HepG2 (cell line): ENCODE data around the gene KBTBD13. TPM values are rescaled to one million over a fixed set of nuclear protein-coding genes. Genes with fewer than 3 reads are reported as not detected.
A peak's percentile ranks its signal among the peaks of the same experiment; 100 is the strongest.

Source experiments
- GABPB1 ChIP-seq: IDR thresholded peaks from 2 replicates; pipeline ENCODE4 v1.6.1; 2016; ENCODE audit warnings: mild to moderate bottlenecking, missing genetic modification reagents, moderate library complexity, missing compliant biosample characterization
- HCFC1 ChIP-seq: fragments of 150-350 bp; IDR thresholded peaks from 2 replicates; pipeline ENCODE4 v1.6.1; 2014; ENCODE audit warnings: low read depth, low read length
- HIVEP1 ChIP-seq: sonication (generic); formaldehyde crosslinking; IDR thresholded peaks from 2 replicates; pipeline ENCODE4 v1.4.0; 2020; ENCODE audit warnings: mild to moderate bottlenecking, missing genetic modification reagents
- HMG20A ChIP-seq: IDR thresholded peaks from 2 replicates; pipeline ENCODE4 v1.6.1; 2016; ENCODE audit warnings: borderline replicate concordance
- HNRNPK ChIP-seq: fragments of 200-400 bp; formaldehyde crosslinking; IDR thresholded peaks from 2 replicates; pipeline ENCODE4 v1.6.1; 2018; ENCODE audit warnings: low read length, low read depth, moderate library complexity, mild to moderate bottlenecking; ENCODE audit not compliant: poor library complexity, severe bottlenecking
- ISL2 ChIP-seq: sonication (generic); formaldehyde crosslinking; IDR thresholded peaks from 2 replicates; pipeline ENCODE4 v1.5.0; 2020; ENCODE audit warnings: missing genetic modification reagents
- KLF9 ChIP-seq: IDR thresholded peaks from 2 replicates; pipeline ENCODE4 v1.6.1; 2016; ENCODE audit warnings: low read depth
- NFKBIZ ChIP-seq: IDR thresholded peaks from 2 replicates; pipeline ENCODE4 v1.6.1; 2018; ENCODE audit warnings: missing genetic modification reagents, missing compliant biosample characterization
- PITX1 ChIP-seq: sonication (generic); formaldehyde crosslinking; IDR thresholded peaks from 2 replicates; pipeline ENCODE4 v1.5.1; 2020; ENCODE audit warnings: mild to moderate bottlenecking, missing genetic modification reagents
- SIN3B ChIP-seq: fragments of 150-350 bp; IDR thresholded peaks from 2 replicates; pipeline ENCODE4 v1.6.1; 2014; ENCODE audit warnings: low read length
- ZFAT ChIP-seq: sonication (generic); formaldehyde crosslinking; conservative IDR thresholded peaks from 2 replicates; pipeline ENCODE4 v1.8.1; 2023; ENCODE audit warnings: missing genetic modification reagents, inconsistent platforms
- ZFP36L1 ChIP-seq: sonication (generic); formaldehyde crosslinking; IDR thresholded peaks from 2 replicates; pipeline ENCODE4 v1.8.0; 2022; ENCODE audit warnings: mild to moderate bottlenecking, missing genetic modification reagents, moderate library complexity
- ZNF382 ChIP-seq: sonication (generic); formaldehyde crosslinking; IDR thresholded peaks from 2 replicates; pipeline ENCODE4 v1.5.0; 2020; ENCODE audit warnings: missing genetic modification reagents, mild to moderate bottlenecking, borderline replicate concordance
- ZNF484 ChIP-seq: sonication (generic); formaldehyde crosslinking; IDR thresholded peaks from 2 replicates; pipeline ENCODE4 v1.5.1; 2020; ENCODE audit warnings: mild to moderate bottlenecking, low read depth, missing genetic modification reagents, borderline replicate concordance
- ZNF563 ChIP-seq: sonication (generic); formaldehyde crosslinking; IDR thresholded peaks from 2 replicates; pipeline ENCODE4 v1.8.0; 2022; ENCODE audit warnings: mild to moderate bottlenecking, moderate library complexity, missing genetic modification reagents
- ZNF776 ChIP-seq: sonication (generic); formaldehyde crosslinking; IDR thresholded peaks from 2 replicates; pipeline ENCODE4 v1.4.0; 2020; ENCODE audit warnings: mild to moderate bottlenecking, missing genetic modification reagents
- ZSCAN25 ChIP-seq: sonication (generic); formaldehyde crosslinking; IDR thresholded peaks from 2 replicates; pipeline ENCODE4 v1.8.0; 2022; ENCODE audit warnings: mild to moderate bottlenecking, missing genetic modification reagents
- polyA plus RNA-seq, 8 experiments: library from polyadenylated mRNA; depleted of rRNA in 3 of 8; stranded (reverse) in 7 of 8; unstranded in 1 of 8; fragments of >200 nt; fragmentation: Illumina TruSeq in 4 of 8; extraction: Trizol in 4 of 8; gene quantifications; 2 replicates each; pipeline versions ENCODE4 v1.2.1 to v1.2.3, GENCODE V29; 2011 to 2016; ENCODE audit warnings: low read depth in 4 of 8, missing spikeins in 1 of 8, mixed read lengths in 1 of 8; ENCODE audit not compliant: insufficient read depth in 1 of 8
- total RNA-seq, 5 experiments: library from RNA; depleted of rRNA; stranded (reverse); fragments of >200 nt; fragmentation: Illumina TruSeq; extraction: Trizol; gene quantifications; 2 replicates each; pipeline ENCODE4 v1.2.3, GENCODE V29; 2016; ENCODE audit warnings: low read depth in 1 of 5
- TF ChIP-seq, protein P1 (sequence below): IDR thresholded peaks from 2 replicates; pipeline ENCODE4 v1.6.1; 2016; ENCODE audit warnings: missing compliant biosample characterization, missing genetic modification reagents, borderline replicate concordance
- TF ChIP-seq, protein P2 (sequence below): sonication (generic); formaldehyde crosslinking; IDR thresholded peaks from 2 replicates; pipeline ENCODE4 v1.4.0; 2020; ENCODE audit warnings: low read depth, mild to moderate bottlenecking, missing genetic modification reagents
- TF ChIP-seq, protein P3 (sequence below): sonication (generic); formaldehyde crosslinking; IDR thresholded peaks from 2 replicates; pipeline ENCODE4 v1.4.0; 2020; ENCODE audit warnings: missing genetic modification reagents
- TF ChIP-seq, protein P4 (sequence below): sonication (generic); formaldehyde crosslinking; IDR thresholded peaks from 2 replicates; pipeline ENCODE4 v1.4.0; 2020; ENCODE audit warnings: missing genetic modification reagents

Gene KBTBD13
- total and polyA plus RNA-seq, 2 of the 13 experiments (the other 11 are each of a cell fraction or from before 2014, with no cell fraction given) = not detected

DNA sequence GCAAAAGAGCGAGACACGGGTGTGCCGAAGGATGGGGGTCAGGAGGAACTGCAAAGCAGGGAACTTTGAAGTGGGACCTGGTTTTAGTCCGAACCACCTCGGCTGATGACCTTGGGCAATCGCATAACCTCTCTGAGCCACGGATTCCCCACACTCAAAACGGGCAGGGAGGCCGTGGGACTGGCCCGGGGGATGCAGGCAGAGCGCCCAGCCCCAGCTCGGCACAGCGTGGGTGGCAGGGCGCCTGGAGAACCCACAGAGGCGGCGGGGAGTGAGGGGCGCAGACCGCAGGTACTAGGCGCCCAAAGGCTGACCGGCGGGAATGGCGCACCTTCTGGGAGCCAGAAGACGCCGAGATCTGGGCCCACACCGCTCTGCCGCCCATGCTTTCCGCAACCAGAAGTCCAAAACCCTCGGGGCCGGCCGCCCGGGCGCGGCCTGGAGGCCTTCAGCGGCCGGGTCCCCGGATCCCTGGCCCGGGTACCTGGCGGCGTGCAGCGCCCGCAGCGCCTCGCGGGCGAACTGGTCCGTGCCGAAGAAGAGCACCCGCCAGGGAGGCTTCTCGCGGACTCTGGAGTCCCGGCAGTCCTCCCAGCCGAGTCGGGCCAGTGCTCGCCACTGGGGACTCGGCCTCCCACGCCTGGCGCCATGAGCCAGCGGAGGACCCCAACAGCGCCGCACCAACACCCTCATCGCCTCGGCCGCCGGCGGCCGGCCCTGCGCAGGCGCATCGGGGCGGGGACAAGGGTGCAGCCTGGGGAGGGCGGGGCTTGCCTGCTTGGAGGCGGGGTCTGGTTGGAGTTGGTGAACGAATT, 47.4 kb upstream of the KBTBD13 start, which contains the start of gene MTFMT (continued):
- TF ChIP-seq, protein P1, sequence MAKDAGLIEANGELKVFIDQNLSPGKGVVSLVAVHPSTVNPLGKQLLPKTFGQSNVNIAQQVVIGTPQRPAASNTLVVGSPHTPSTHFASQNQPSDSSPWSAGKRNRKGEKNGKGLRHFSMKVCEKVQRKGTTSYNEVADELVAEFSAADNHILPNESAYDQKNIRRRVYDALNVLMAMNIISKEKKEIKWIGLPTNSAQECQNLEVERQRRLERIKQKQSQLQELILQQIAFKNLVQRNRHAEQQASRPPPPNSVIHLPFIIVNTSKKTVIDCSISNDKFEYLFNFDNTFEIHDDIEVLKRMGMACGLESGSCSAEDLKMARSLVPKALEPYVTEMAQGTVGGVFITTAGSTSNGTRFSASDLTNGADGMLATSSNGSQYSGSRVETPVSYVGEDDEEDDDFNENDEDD (CRISPR knock-in tag) = no peak
- TF ChIP-seq HCFC1 (no peak), ZFAT (no peak), NFKBIZ (CRISPR knock-in tag) (no peak), SIN3B (no peak), ISL2 (no peak), ZNF776 (CRISPR knock-in tag) (peak; percentile 74; the same call in 1 of the 2 replicates), HNRNPK (no peak), ZNF563 (CRISPR knock-in tag) (no peak; the same call in 1 of the 2 replicates), HMG20A (CRISPR knock-in tag) (no peak), ZSCAN25 (CRISPR knock-in tag) (no peak), ZNF382 (CRISPR knock-in tag) (no peak), ZFP36L1 (CRISPR knock-in tag) (no peak), KLF9 (CRISPR knock-in tag) (no peak), GABPB1 (CRISPR knock-in tag) (peak; percentile 62; the same call in 1 of the 2 replicates), ZNF484 (no peak), HIVEP1 (no peak), PITX1 (CRISPR knock-in tag) (no peak)
- TF ChIP-seq, protein P2, sequence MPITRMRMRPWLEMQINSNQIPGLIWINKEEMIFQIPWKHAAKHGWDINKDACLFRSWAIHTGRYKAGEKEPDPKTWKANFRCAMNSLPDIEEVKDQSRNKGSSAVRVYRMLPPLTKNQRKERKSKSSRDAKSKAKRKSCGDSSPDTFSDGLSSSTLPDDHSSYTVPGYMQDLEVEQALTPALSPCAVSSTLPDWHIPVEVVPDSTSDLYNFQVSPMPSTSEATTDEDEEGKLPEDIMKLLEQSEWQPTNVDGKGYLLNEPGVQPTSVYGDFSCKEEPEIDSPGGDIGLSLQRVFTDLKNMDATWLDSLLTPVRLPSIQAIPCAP (CRISPR knock-in tag) = no peak
- TF ChIP-seq, protein P3, sequence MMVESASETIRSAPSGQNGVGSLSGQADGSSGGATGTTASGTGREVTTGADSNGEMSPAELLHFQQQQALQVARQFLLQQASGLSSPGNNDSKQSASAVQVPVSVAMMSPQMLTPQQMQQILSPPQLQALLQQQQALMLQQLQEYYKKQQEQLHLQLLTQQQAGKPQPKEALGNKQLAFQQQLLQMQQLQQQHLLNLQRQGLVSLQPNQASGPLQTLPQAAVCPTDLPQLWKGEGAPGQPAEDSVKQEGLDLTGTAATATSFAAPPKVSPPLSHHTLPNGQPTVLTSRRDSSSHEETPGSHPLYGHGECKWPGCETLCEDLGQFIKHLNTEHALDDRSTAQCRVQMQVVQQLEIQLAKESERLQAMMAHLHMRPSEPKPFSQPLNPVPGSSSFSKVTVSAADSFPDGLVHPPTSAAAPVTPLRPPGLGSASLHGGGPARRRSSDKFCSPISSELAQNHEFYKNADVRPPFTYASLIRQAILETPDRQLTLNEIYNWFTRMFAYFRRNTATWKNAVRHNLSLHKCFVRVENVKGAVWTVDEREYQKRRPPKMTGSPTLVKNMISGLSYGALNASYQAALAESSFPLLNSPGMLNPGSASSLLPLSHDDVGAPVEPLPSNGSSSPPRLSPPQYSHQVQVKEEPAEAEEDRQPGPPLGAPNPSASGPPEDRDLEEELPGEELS = no peak
- TF ChIP-seq, protein P4, sequence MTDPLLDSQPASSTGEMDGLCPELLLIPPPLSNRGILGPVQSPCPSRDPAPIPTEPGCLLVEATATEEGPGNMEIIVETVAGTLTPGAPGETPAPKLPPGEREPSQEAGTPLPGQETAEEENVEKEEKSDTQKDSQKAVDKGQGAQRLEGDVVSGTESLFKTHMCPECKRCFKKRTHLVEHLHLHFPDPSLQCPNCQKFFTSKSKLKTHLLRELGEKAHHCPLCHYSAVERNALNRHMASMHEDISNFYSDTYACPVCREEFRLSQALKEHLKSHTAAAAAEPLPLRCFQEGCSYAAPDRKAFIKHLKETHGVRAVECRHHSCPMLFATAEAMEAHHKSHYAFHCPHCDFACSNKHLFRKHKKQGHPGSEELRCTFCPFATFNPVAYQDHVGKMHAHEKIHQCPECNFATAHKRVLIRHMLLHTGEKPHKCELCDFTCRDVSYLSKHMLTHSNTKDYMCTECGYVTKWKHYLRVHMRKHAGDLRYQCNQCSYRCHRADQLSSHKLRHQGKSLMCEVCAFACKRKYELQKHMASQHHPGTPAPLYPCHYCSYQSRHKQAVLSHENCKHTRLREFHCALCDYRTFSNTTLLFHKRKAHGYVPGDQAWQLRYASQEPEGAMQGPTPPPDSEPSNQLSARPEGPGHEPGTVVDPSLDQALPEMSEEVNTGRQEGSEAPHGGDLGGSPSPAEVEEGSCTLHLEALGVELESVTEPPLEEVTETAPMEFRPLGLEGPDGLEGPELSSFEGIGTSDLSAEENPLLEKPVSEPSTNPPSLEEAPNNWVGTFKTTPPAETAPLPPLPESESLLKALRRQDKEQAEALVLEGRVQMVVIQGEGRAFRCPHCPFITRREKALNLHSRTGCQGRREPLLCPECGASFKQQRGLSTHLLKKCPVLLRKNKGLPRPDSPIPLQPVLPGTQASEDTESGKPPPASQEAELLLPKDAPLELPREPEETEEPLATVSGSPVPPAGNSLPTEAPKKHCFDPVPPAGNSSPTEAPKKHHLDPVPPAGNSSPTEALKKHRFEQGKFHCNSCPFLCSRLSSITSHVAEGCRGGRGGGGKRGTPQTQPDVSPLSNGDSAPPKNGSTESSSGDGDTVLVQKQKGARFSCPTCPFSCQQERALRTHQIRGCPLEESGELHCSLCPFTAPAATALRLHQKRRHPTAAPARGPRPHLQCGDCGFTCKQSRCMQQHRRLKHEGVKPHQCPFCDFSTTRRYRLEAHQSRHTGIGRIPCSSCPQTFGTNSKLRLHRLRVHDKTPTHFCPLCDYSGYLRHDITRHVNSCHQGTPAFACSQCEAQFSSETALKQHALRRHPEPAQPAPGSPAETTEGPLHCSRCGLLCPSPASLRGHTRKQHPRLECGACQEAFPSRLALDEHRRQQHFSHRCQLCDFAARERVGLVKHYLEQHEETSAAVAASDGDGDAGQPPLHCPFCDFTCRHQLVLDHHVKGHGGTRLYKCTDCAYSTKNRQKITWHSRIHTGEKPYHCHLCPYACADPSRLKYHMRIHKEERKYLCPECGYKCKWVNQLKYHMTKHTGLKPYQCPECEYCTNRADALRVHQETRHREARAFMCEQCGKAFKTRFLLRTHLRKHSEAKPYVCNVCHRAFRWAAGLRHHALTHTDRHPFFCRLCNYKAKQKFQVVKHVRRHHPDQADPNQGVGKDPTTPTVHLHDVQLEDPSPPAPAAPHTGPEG (CRISPR knock-in tag) = no peak
